ENCODE measurements around the gene CASP3.

DNA sequence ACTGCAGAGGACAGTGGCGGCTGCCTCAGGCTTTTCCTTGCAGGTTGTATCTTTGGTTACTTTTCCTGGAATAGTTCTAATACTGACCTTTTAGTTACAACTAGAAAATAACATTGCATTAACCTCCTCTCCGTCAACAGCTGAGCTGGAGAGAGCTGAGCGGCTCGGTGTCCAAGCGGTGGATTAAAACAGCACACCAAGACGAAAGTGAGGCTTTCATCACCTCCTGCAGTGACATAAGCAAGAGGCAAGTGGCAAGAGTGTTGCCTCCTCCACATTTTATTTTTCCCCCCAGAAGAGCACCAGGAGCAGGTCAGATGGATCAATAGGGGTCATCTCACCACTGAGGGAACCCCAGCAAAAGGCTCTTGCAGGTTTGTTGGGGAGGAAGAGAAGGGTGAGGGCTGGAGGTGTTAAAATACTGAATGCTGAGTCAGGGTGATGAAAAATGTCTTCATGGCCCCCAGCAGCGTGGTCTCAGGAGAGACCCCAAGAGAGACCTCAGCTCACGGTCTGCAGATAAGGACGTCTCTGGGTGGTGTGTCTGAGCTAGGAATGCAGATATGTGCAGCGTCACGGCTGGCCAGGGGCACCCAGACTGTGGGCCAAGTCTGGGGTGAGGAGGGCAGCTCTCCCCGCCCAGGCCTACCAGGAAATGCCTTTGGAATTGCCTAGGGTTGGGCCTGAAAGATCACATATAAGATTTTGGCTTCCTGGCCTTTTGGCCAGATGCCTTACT is 50.3 kb downstream of the CASP3 start:
- no peak for TF ChIP-seq CTCF (IDR thresholded peaks at IDR 0.05; ENCODE audit: borderline replicate concordance, extremely low read depth, low read length, poor library complexity, severe bottlenecking)
- TF ChIP-seq EZH2 (IDR thresholded peaks at IDR 0.05; ENCODE audit: borderline replicate concordance, low read depth, low read length, severe bottlenecking): no peak
